Activated CD4-positive, CD25-positive, alpha-beta regulatory T cell treated with anti-CD3 and anti-CD28 coated beads, Interleukin-2, amount 50 U/mL, for 16 hours (primary cell): ENCODE data around the gene SFPQ.
"Not testable (repeated sequence)": the region's sequence is repeated elsewhere in the genome, so short reads cannot be mapped to it uniquely, and the experiment has no call there.

Experiments used
- DNase-seq: peaks from one replicate; pipeline ENCODE4 v3.0.0-alpha.2; 2020; ENCODE audit warnings: low read depth, low spot score

SFPQ gene

GRCh38 chr1:35192853-35193664, at the start of gene SFPQ:
Gene SFPQ, minus strand, starts transcription at chr1:35193145. Its CDS starts 96 bp downstream, at chr1:35193049.
- peak; percentile 96 for DNase-seq

- DNase-seq, result not testable (repeated sequence)
Observed at GRCh38 chr1:35236772-35237171, 43.8 kb upstream of the SFPQ start.

- DNase-seq, result no peak
Observed at GRCh38 chr1:35231287-35231686, 38.3 kb upstream of the SFPQ start.

GRCh38 chr1:35229587-35230360, 36.8 kb upstream of the SFPQ start:
- no peak for DNase-seq

- DNase-seq, result no peak
Observed at GRCh38 chr1:35226546-35226945, 33.6 kb upstream of the SFPQ start.

GRCh38 chr1:35223084-35223630, 30.2 kb upstream of the SFPQ start:
- no peak for DNase-seq

- no peak for DNase-seq
Observed at GRCh38 chr1:35222322-35223083, 29.6 kb upstream of the SFPQ start.

GRCh38 chr1:35220976-35221375, 28.0 kb upstream of the SFPQ start:
- no peak for DNase-seq

- DNase-seq, result no peak
Observed at GRCh38 chr1:35215346-35215745, 22.4 kb upstream of the SFPQ start.

- no peak for DNase-seq
Observed at GRCh38 chr1:35211120-35211414, 18.1 kb upstream of the SFPQ start.

- no peak for DNase-seq
Observed at GRCh38 chr1:35210321-35211119, 17.6 kb upstream of the SFPQ start.

GRCh38 chr1:35203295-35203694, 10.3 kb upstream of the SFPQ start:
- no peak for DNase-seq

- peak; percentile 50 for DNase-seq
Observed at GRCh38 chr1:35202048-35202719, 9.2 kb upstream of the SFPQ start.

GRCh38 chr1:35201631-35202030, 8.7 kb upstream of the SFPQ start:
- DNase-seq, result no peak

- DNase-seq, result peak; percentile 82
Observed at GRCh38 chr1:35192056-35192852, 691 bp downstream of the SFPQ start.

- no peak for DNase-seq
Observed at GRCh38 chr1:35191429-35192055, 1.4 kb downstream of the SFPQ start.

GRCh38 chr1:35190784-35191183, 2.2 kb downstream of the SFPQ start:
- DNase-seq, result no peak

- no peak for DNase-seq
Observed at GRCh38 chr1:35188578-35189392, 4.2 kb downstream of the SFPQ start.
